PFSK-1 (cell line): ENCODE results near the gene PREX1.

ENCODE experiments used
- FOXP2 ChIP-seq: optimal IDR thresholded peaks from 2 replicates; pipeline ENCODE3; 2011; ENCODE audit warnings: borderline replicate concordance, control low read depth, inconsistent platforms; ENCODE audit not compliant: insufficient read depth; ENCODE audit errors: extremely low read length, extremely low read depth
- POLR2AphosphoS5 ChIP-seq: IDR thresholded peaks from 2 replicates; pipeline ENCODE4 v1.6.1; 2012; ENCODE audit warnings: low read depth, mild to moderate bottlenecking, control low read depth, low read length, moderate library complexity
- SIN3A ChIP-seq: IDR thresholded peaks from 2 replicates; pipeline ENCODE4 v1.6.1; 2012; ENCODE audit warnings: mild to moderate bottlenecking, low read length, moderate library complexity, borderline replicate concordance; ENCODE audit not compliant: insufficient read depth
- TAF1 ChIP-seq: IDR thresholded peaks from 2 replicates; pipeline ENCODE4 v1.6.1; 2012; ENCODE audit warnings: low read length, control low read depth, borderline replicate concordance; ENCODE audit not compliant: insufficient read depth
- TF ChIP-seq, protein P1 (sequence below), 2 experiments: IDR thresholded peaks; 2 replicates each; pipeline versions ENCODE4 v1.6.1 to v1.8.0; 2011 to 2012; ENCODE audit warnings: low read depth in 2 of 2, low read length in 2 of 2, control low read depth in 1 of 2, inconsistent platforms in 1 of 2, mild to moderate bottlenecking in 1 of 2, moderate library complexity in 1 of 2; ENCODE audit not compliant: insufficient read depth in 1 of 2

Gene PREX1

DNA sequence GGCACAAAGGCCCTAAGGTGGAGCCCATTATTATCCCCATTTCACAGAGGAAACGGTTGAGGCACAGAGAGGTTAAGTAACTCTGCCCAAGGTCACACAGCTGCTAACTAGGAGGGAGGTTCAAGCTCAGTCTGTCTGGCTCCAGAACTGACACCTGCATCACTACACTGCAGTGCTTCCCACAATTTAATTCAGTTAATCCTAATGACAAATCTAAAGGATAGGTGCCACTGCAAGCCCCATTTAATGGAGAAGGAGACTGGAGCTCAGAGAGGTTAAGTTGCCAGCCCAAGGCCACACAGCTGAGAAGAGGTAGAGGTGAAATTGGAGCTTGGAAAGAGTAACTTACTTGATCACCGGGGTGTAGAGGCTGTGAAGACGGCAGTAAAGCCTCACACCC, 148.8 kb downstream of the PREX1 start:
- TF ChIP-seq POLR2AphosphoS5 (no peak), FOXP2 (no peak), SIN3A (no peak), TAF1 (no peak)
- TF ChIP-seq, protein P1, sequence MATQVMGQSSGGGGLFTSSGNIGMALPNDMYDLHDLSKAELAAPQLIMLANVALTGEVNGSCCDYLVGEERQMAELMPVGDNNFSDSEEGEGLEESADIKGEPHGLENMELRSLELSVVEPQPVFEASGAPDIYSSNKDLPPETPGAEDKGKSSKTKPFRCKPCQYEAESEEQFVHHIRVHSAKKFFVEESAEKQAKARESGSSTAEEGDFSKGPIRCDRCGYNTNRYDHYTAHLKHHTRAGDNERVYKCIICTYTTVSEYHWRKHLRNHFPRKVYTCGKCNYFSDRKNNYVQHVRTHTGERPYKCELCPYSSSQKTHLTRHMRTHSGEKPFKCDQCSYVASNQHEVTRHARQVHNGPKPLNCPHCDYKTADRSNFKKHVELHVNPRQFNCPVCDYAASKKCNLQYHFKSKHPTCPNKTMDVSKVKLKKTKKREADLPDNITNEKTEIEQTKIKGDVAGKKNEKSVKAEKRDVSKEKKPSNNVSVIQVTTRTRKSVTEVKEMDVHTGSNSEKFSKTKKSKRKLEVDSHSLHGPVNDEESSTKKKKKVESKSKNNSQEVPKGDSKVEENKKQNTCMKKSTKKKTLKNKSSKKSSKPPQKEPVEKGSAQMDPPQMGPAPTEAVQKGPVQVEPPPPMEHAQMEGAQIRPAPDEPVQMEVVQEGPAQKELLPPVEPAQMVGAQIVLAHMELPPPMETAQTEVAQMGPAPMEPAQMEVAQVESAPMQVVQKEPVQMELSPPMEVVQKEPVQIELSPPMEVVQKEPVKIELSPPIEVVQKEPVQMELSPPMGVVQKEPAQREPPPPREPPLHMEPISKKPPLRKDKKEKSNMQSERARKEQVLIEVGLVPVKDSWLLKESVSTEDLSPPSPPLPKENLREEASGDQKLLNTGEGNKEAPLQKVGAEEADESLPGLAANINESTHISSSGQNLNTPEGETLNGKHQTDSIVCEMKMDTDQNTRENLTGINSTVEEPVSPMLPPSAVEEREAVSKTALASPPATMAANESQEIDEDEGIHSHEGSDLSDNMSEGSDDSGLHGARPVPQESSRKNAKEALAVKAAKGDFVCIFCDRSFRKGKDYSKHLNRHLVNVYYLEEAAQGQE (IDR thresholded peaks at IDR 0.05; ENCODE audit: insufficient read depth in 1 of 2, low read depth in 2 of 2, low read length in 2 of 2), result no peak

GRCh38 chr20:48678421-48678820, 149.4 kb downstream of the PREX1 start:
- no peak for TF ChIP-seq POLR2AphosphoS5
- TF ChIP-seq, protein P1 (IDR thresholded peaks at IDR 0.05; ENCODE audit: insufficient read depth in 1 of 2, low read depth in 2 of 2, low read length in 2 of 2), result no peak
- no peak for TF ChIP-seq FOXP2
- no peak for TF ChIP-seq TAF1
- no peak for TF ChIP-seq SIN3A

DNA sequence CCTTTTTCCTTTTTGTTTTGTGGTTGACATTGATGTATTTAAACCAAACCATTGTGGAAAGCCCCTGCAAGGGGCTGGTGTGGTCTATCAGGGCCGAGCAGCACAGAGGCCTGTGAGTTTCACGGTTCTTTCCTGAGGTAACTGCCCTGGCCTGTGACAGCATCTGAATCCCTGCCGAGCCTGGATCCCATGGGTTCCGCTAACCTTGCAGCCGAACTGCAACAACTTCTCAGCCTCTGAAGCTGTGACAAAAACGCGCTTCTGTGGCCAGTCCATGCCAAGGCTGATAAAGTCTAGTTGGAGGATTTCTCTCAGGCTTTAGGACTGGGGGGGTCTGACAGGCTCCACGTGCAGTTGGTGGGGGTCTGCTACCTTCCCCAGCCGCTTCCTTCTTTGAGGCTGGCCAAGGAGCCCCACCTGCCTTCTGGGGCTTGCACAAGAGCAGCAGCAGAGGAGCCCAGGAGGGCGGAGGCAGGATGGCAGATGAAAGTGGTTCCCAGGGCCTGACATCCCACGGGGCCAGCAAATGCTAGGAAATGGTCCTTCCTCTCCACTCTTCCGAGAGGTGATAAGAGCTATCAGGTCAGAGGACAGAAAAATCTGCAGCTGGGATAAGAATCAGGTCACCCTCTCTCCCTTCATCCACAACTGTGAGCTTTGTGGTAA, 150.9 kb downstream of the PREX1 start:
- TF ChIP-seq, protein P1 (IDR thresholded peaks at IDR 0.05; ENCODE audit: insufficient read depth in 1 of 2, low read depth in 2 of 2, low read length in 2 of 2), result no peak

DNA sequence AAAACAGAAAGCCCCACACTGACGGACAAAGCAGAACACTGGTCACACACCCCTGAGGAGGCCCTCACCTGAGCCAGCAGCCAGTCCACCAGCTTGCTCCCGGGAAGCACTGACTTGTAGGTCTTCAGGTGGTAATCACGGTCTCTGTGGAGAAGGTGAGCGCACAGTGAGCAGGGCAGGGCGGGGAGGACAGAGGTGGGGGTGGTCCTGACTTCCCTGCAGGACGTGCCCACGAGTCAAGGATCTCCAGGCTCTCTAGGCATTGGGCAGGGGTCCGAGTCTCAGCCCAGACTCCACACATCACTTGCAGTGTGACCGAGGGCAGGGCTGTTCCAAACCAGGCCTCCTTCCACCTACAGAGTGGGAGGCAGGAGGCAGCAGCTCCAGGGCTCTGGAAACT, 151.7 kb downstream of the PREX1 start:
- TF ChIP-seq TAF1 (no peak), POLR2AphosphoS5 (no peak), SIN3A (no peak), FOXP2 (no peak)
- TF ChIP-seq, protein P1 (IDR thresholded peaks at IDR 0.05; ENCODE audit: insufficient read depth in 1 of 2, low read depth in 2 of 2, low read length in 2 of 2), result no peak

DNA sequence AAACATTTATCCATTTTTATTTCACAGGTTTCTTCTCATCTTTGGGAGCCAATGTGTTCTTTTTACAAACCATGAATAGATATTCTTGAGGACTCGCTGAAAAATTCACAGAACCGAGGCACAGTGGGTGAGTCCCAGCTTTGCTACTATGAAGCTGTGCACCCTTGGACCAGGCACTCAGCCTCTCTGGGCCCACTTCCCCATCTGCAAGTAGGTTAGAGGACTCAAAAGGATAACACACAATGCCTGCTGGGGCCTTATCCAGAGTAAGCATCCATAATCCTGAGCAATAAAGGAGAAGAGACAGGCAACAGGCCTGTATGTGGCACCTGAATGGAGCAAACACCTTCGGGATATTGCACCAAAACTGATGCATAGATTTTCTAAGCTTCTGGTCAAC, 153.3 kb downstream of the PREX1 start:
- TF ChIP-seq FOXP2 (no peak), POLR2AphosphoS5 (no peak), SIN3A (no peak), TAF1 (no peak)
- TF ChIP-seq, protein P1 (IDR thresholded peaks at IDR 0.05; ENCODE audit: insufficient read depth in 1 of 2, low read depth in 2 of 2, low read length in 2 of 2), result no peak
